ENCODE data around the gene ABCD3.

- TF ChIP-seq CTCF (IDR thresholded peaks at IDR 0.05) = no peak
- no peak for TF ChIP-seq POLR2A (IDR thresholded peaks at IDR 0.05)
- no peak for TF ChIP-seq EP300 (IDR thresholded peaks at IDR 0.05)
These were observed 108.2 kb downstream of the ABCD3 start for GRCh38 chr1:94526152-94526980.

Data from tibial nerve (tissue), 4 donors.